ENCODE results near the gene ULK3.

GRCh38 chr15:74873756-74874424, 30.9 kb upstream of the ULK3 start:
- TF ChIP-seq CTCF (IDR thresholded peaks at IDR 0.05; ENCODE audit: low read depth, low read length, poor library complexity, severe bottlenecking) (no peak), EZH2phosphoT487 (IDR thresholded peaks at IDR 0.05; ENCODE audit: borderline replicate concordance, low read length) (no peak)
